ENCODE measurements around the gene POLL.

Gene POLL

GRCh38 chr10:101564490-101564991 is 23.5 kb downstream of the POLL start:
- TF ChIP-seq CTCF (IDR thresholded peaks at IDR 0.05; ENCODE audit: insufficient read depth, low read length, missing control alignments): no peak
- POLR2A ChIA-PET: no interaction called here
- DNase-seq (ENCODE audit: low read depth, low spot score): no peak
- H3K4me3 ChIP-seq (ENCODE audit: low read depth, low read length): no peak overlapping the region
- CTCF ChIA-PET: interaction anchor here (1.0 to 9.6 kb wide), 2 partner anchors 217 to 351 kb away, joined by 3 to 281 read pairs; no protein-coding TSS in a partner anchor

- no peak for TF ChIP-seq CTCF (IDR thresholded peaks at IDR 0.05; ENCODE audit: insufficient read depth, low read length, missing control alignments)
- ChIA-PET POLR2A (no interaction called here), CTCF (interaction anchor here (1.0 to 3.1 kb wide), 2 partner anchors 218 to 349 kb away, joined by 3 to 15 read pairs; no protein-coding TSS in a partner anchor)
- DNase-seq (ENCODE audit: low read depth, low spot score): no peak
- no peak overlapping the region for H3K4me3 ChIP-seq (ENCODE audit: low read depth, low read length)
Measured at GRCh38 chr10:101563497-101564040, 24.5 kb downstream of the POLL start.

GRCh38 chr10:101563007-101563406 is 25.1 kb downstream of the POLL start:
- ChIA-PET CTCF (interaction anchor here (0.7 to 9.1 kb wide), 3 partner anchors 7 to 349 kb away, joined by 3 to 73 read pairs (median 15); no protein-coding TSS in a partner anchor), POLR2A (no interaction called here)
- no peak for DNase-seq (ENCODE audit: low read depth, low spot score)
- no peak overlapping the region for H3K4me3 ChIP-seq (ENCODE audit: low read depth, low read length)
- no peak for TF ChIP-seq CTCF (IDR thresholded peaks at IDR 0.05; ENCODE audit: insufficient read depth, low read length, missing control alignments)

GRCh38 chr10:101562231-101562630 is 25.8 kb downstream of the POLL start:
- no peak for TF ChIP-seq CTCF (IDR thresholded peaks at IDR 0.05; ENCODE audit: insufficient read depth, low read length, missing control alignments)
- DNase-seq (ENCODE audit: low read depth, low spot score): no peak
- CTCF ChIA-PET: interaction anchor here (0.7 to 9.1 kb wide), 4 partner anchors 7 to 348 kb away, joined by 3 to 73 read pairs (median 9); no protein-coding TSS in a partner anchor
- no peak overlapping the region for H3K4me3 ChIP-seq (ENCODE audit: low read depth, low read length)
- POLR2A ChIA-PET: no interaction called here

- POLR2A ChIA-PET: no interaction called here
- H3K4me3 ChIP-seq (ENCODE audit: low read depth, low read length): no peak overlapping the region
- no peak for TF ChIP-seq CTCF (IDR thresholded peaks at IDR 0.05; ENCODE audit: insufficient read depth, low read length, missing control alignments)
- CTCF ChIA-PET: interaction anchor here (1.0 to 9.1 kb wide), 3 partner anchors 8 to 347 kb away, joined by 3 to 73 read pairs (median 15); no protein-coding TSS in a partner anchor
- no peak for DNase-seq (ENCODE audit: low read depth, low spot score)
Measured at GRCh38 chr10:101561068-101561915, 26.8 kb downstream of the POLL start.

Measured in AG04449 (cell line).